GM19035 (cell line): ENCODE measurements around the gene AMZ1.
"Not testable (repeated sequence)": the region's sequence is repeated elsewhere in the genome, so short reads cannot be mapped to it uniquely, and the experiment has no call there.

Experiments used
- ATAC-seq: cut with Tn5 transposase; IDR thresholded peaks from one replicate; pipeline ENCODE4 v1.9.1; 2021; ENCODE audit not compliant: unreplicated experiment

Gene AMZ1

DNA sequence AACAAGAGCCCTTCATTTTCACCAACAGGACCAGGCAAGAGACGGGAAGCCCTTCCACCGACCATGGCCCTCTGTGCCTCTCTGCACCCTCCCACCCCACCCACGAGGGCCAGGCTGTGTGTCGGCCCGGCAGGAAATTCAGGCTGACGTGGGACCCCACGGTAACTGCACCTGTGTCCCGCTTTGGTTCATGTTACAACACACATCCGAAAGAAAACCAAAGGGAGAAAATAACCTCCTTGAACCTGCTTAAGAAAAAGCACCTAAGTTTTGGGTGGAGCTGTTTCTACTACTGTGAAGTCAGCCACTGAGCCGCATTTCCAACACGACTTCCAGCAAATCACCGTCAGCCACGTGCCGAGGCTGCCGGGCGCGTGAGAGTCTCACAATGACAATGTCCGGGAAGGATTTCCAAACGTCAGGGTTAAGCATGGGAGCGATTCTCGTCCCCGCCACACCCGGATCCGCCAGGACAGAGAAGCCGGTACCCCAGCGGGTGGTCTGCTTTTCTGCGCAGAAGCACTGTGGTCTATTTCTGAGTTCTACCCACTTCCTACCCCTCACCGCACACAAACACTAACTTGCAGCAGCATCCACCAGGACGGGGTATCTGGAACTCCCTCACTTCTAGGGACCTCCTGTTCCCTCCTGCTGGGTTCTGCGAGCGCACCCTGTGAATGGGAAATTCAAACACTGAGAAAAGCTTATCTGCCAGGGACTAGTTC, 36.6 kb downstream of the AMZ1 start:
- no peak for ATAC-seq

DNA sequence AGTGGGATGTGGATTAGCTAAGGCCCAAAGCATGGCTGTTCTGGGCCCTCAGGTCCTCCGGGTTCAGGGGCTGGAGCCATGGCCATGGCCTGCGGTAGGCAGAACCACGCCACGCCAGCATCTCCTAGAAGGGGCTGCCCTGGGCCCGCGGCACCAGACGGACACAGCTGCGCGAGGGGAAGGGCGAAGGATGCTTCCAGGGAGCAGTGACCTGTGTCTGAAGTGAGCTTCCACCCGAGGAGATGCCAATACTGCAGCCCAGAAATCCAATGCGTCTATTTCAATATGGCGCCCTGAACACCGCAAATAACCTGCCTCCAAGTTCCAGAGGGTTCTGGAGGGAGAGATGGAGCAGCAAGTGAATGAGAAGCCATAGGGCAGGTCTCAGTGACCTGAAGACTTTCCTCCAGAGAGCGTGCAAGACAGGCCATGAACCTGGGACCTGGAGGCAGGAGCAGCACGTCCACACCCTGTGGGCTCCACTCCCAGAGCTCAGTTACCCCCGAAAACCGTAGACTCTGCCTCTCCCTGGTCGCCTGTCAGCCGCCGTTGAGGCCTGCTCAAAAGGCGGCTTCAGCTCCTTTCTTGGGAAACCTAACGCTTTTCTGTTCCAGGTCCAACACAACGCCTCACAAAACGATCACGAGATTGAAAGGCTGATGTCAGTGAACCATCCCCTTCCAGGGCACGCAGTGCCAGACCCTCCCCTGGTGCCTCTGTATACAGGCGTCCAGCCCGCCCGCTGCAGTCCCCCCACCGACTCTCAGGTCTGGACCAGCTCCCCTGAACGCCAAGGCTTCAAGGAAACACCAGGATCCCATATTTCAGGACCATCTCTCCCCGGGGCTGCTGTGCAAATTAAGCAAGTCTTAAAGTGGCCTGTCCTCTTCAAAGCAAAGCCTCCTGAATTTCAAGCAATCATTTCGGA, 37.4 kb downstream of the AMZ1 start:
- no peak for ATAC-seq

- no peak for ATAC-seq
Observed at GRCh38 chr7:2726316-2727018, 38.5 kb downstream of the AMZ1 start.

- not testable (repeated sequence) for ATAC-seq
Observed at GRCh38 chr7:2727206-2727605, 39.2 kb downstream of the AMZ1 start.

DNA sequence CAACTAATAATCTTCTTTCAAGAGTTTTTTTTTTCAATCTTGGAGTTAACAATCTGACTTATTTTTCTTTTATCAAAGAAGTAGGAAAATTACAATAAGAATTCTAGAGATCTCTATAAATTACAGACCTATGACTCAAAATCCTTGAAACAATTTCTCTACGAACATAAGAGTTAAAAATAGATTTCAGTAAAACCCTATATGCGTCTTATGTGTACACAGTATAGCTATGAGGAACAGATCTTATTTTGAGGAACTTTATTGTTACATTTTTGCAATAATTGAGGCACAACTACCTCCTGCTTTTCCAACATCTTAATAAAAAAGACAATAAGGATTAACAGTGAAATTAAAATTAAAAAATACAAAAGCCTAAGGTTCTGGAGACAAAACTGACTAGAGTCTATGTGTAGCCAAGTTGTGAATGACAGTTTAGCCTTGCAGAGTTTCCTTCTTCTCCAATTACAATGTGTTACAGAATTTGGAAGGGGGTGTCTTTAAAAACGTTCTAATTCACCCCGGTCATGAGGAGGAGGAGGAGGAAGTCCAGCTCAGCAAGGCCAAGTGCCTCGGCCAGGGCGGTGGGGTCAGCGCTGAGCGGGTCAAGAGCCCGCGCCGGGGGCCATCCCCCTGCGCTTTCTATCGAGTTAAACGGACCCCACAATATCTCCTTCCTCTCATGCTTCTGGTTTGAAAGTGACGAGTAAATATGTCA, 40.5 kb downstream of the AMZ1 start:
- ATAC-seq, result no peak

DNA sequence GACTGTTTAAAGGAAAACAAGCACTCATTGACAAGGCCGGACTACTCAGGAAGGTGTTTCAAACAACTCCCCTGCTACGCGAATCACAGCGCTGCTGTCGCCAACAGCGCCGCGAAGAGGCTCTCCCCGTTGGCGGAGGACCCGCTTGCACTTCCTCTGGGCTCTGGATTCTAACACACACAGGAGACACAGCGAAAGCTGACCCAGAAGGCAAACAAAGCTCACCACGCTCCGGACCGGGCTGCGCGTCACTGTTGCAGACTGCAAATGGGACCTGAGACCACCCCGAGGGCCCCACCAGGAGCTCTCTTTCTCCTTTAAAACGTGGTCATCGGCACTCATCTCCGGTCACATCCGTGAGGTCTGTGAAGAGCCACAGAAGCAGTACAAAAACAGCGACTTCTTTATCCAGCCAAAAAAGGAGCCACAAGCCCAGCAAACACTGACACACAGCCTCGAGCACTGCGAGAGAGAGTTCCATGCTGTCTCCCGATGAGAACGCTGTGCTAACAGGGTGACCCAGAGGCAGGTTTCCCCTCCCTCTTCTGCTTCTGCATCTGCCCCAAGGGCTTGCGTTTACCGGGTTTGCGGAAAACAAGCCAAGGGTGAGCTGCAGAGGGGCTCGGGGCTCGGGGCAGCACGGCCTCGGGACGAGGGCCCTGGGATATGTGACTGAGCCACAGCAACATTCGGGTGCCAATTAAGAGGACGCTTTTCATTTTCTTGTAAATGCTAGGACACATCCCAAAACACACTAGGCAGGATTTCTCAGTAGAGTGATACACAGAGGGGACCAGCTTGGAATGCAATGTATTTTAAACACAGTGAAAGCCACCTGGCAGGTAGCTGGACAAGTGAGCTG, 41.3 kb downstream of the AMZ1 start:
- no peak for ATAC-seq

- ATAC-seq, result no peak
Observed at GRCh38 chr7:2729893-2730716, 42.1 kb downstream of the AMZ1 start.

GRCh38 chr7:2730846-2731770, 43.1 kb downstream of the AMZ1 start:
- no peak for ATAC-seq

DNA sequence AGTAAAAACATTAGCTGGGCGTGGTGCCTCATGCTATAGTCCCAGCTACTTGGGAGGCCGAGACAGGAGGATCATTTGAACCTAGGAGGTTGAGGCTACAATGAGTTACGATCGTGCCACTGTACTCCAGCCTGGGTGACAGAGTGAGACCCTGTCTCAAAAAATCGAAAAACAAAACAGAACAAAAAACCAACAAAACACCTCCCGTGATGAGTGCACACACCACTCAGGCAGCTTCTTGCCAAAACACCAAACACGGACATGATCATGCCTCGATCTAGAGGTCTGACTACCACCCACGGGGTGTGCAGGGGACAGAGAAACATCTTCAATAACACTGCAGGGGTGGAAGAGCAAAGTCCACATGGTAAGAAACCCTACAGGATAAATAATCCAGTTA, 44.4 kb downstream of the AMZ1 start:
- no peak for ATAC-seq

DNA sequence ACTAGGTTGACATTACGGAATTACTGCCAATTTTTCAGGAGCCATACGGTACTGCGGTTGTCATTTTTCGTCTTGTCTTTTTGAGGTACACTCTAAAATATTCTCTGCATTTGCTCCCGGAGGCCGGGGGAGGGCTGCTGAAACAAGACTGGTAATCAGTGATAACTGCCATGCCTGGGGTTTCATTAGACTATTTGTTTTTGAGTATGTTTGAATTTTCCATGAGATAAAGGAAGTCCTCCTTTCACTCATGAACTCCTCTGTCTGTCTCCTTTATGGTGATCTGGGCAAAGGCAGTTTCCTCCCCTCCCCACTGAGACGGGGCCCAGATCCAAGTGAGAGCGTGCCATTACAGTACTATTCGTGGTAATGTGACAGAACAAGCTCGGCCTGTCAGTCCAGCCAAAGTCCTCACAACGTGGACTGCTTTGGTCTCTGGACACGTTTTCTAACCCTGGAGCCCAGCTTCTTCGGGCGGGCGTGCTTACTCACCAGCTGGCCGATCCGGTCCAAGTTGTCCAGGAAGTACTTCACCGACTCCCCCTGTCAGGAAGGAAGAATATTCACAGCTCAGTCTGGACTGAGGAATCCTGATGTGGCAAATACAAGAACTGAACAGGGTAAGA, 45.1 kb downstream of the AMZ1 start:
- ATAC-seq, result no peak

- ATAC-seq, result no peak
Observed at GRCh38 chr7:2734084-2734686, 46.2 kb downstream of the AMZ1 start.

GRCh38 chr7:2734751-2735571, 47.0 kb downstream of the AMZ1 start:
- no peak for ATAC-seq

DNA sequence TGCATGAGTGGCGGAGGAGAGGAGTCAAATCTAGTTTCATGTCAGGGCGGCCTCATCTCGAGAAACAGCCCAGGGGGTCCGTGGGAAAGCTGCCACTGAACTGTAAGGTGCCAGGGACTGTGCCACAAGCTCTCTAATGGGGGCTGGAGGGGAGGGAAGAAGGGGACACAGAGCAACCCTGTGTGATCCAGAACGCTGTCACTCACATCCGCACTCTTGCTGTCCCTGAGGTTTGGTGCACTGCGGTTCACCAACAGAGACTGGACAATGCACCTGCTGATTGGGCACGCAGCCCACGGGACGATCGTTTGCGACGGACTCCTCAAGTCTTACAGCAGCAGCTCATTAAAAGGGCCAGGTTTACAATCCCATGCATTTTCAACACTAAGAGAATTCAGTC, 47.7 kb downstream of the AMZ1 start:
- ATAC-seq, result no peak

DNA sequence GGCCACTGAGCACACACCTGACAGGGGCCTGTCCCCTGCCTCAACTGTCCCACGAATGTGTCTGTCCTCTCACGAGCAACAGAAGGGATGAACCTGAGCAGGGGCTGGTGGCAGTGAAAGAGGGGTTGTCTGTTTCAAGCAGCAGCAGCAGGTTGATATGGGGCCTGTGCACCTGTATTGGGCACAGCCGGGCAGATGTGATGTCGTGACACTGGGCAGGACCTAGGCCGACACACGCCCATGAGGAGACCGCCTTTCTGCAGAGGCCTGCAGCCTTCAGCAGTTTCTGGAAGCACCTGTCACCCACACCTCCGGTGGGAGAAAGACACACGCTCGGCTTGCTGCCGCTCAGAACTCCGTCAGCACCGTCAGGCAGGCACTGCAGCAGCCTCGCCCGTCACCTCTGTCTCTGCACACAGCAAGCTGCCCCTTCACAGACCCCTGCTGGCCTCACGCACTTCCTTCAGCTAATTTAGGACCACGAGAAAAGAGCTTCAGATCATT, 48.5 kb downstream of the AMZ1 start:
- ATAC-seq, result no peak

DNA sequence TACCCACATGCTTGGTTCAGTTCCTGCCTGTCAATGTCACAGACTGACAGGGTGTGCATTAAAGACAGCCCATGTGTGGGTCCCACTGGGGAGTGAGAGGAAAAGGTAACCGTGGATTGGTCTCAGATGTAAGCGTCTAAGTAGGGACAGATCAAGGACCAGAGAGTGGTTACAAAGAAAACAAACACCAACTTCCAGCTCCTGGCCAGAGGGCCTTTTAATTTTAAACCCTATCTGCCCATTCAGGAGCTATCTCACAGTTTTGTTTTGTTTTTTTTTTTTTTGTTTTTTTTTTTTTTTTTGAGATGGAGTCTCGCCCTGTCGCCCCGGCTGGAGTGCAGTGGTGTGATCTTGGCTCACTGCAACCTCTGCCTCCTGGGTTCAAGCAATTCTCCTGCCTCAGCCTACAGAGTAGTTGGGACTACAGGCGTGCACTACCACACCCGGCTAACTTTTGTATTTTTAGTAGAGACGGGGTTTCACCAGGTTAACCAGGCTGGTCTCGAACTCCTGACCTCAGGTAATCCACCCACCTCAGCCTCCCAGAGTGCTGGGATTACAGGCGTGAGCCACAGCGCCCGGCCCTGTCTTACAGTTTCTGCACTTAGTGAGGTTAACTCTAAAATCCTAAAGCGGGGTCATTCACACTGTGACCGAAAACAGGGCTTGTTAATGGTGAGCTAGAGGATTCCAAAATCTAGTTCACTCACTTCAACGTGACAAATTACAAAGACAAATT, 49.2 kb downstream of the AMZ1 start:
- ATAC-seq, result not testable (repeated sequence)
